PFSK-1 (cell line): ENCODE measurements around the gene CYBA.

Source experiments
- FOXP2 ChIP-seq: optimal IDR thresholded peaks from 2 replicates; pipeline ENCODE3; 2011; ENCODE audit warnings: borderline replicate concordance, control low read depth, inconsistent platforms; ENCODE audit not compliant: insufficient read depth; ENCODE audit errors: extremely low read length, extremely low read depth
- POLR2AphosphoS5 ChIP-seq: IDR thresholded peaks from 2 replicates; pipeline ENCODE4 v1.6.1; 2012; ENCODE audit warnings: low read depth, mild to moderate bottlenecking, control low read depth, low read length, moderate library complexity
- SIN3A ChIP-seq: IDR thresholded peaks from 2 replicates; pipeline ENCODE4 v1.6.1; 2012; ENCODE audit warnings: mild to moderate bottlenecking, low read length, moderate library complexity, borderline replicate concordance; ENCODE audit not compliant: insufficient read depth
- TAF1 ChIP-seq: IDR thresholded peaks from 2 replicates; pipeline ENCODE4 v1.6.1; 2012; ENCODE audit warnings: low read length, control low read depth, borderline replicate concordance; ENCODE audit not compliant: insufficient read depth
- TF ChIP-seq, protein P1 (sequence below), 2 experiments: IDR thresholded peaks; 2 replicates each; pipeline versions ENCODE4 v1.6.1 to v1.8.0; 2011 to 2012; ENCODE audit warnings: low read depth in 2 of 2, low read length in 2 of 2, control low read depth in 1 of 2, inconsistent platforms in 1 of 2, mild to moderate bottlenecking in 1 of 2, moderate library complexity in 1 of 2; ENCODE audit not compliant: insufficient read depth in 1 of 2

The CYBA gene

GRCh38 chr16:88605186-88606147 lies 45.4 kb downstream of the CYBA start:
- TF ChIP-seq SIN3A: no peak

GRCh38 chr16:88602091-88602490 lies 48.8 kb downstream of the CYBA start:
- TF ChIP-seq FOXP2 (no peak), SIN3A (no peak), POLR2AphosphoS5 (no peak), TAF1 (no peak)
- TF ChIP-seq, protein P1, sequence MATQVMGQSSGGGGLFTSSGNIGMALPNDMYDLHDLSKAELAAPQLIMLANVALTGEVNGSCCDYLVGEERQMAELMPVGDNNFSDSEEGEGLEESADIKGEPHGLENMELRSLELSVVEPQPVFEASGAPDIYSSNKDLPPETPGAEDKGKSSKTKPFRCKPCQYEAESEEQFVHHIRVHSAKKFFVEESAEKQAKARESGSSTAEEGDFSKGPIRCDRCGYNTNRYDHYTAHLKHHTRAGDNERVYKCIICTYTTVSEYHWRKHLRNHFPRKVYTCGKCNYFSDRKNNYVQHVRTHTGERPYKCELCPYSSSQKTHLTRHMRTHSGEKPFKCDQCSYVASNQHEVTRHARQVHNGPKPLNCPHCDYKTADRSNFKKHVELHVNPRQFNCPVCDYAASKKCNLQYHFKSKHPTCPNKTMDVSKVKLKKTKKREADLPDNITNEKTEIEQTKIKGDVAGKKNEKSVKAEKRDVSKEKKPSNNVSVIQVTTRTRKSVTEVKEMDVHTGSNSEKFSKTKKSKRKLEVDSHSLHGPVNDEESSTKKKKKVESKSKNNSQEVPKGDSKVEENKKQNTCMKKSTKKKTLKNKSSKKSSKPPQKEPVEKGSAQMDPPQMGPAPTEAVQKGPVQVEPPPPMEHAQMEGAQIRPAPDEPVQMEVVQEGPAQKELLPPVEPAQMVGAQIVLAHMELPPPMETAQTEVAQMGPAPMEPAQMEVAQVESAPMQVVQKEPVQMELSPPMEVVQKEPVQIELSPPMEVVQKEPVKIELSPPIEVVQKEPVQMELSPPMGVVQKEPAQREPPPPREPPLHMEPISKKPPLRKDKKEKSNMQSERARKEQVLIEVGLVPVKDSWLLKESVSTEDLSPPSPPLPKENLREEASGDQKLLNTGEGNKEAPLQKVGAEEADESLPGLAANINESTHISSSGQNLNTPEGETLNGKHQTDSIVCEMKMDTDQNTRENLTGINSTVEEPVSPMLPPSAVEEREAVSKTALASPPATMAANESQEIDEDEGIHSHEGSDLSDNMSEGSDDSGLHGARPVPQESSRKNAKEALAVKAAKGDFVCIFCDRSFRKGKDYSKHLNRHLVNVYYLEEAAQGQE (IDR thresholded peaks at IDR 0.05; ENCODE audit: insufficient read depth in 1 of 2, low read depth in 2 of 2, low read length in 2 of 2): no peak

DNA sequence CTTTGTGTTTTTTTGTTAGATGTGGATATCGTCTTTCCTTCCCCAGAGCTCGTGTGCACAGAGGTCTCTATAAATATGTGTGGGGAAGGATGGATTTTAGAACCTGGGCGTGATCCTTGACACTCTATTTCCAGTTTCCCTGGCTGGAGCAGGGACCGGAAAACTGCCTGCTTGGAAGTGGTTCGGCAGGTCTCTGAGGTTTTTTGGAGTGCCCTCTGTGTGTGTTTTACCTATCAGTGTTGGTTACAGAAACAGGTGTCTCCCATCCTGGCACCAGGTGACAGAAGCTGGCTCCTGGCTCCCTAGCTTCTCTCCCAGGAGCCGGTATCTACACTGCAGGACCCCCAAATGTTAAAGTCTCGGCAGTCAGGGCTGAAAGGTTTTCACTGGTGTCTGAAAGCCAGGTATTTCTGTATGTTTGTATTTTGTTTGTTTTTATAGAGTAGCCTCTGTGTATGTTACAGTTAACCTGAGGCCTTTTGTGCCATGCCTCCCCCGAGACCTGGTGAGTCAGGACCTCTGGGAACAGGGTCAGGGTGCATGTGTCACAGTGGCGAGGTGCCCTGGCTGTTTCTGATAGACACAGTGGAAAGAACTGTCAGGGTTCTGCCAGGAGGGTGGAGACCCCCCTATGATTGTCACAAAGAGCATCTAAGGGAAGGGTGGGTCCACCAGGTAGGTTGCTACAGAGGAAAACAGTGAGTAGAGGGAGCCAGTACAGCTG lies 49.4 kb downstream of the CYBA start:
- TF ChIP-seq FOXP2 (no peak), SIN3A (no peak), POLR2AphosphoS5 (no peak), TAF1 (no peak)
- TF ChIP-seq, protein P1 (IDR thresholded peaks at IDR 0.05; ENCODE audit: insufficient read depth in 1 of 2, low read depth in 2 of 2, low read length in 2 of 2): no peak

DNA sequence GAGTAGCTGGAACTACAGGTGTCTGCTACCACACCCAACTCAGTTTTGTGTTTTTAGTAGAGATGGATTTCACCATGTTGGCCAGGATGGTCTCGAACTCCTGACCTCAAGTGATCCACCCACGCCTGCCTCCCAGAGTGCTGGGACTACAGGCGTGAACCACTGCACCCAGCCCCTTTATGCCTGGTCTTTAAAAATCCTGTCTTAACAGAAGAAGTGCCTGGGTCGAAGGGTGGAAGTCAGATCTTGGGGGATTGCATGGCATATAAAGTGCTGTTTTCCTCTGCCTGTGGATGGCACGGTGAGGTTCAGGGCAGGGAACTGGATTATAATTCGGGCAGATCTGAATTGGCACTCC lies 50.3 kb downstream of the CYBA start:
- TF ChIP-seq POLR2AphosphoS5 (no peak), FOXP2 (no peak), SIN3A (no peak), TAF1 (no peak)
- TF ChIP-seq, protein P1 (IDR thresholded peaks at IDR 0.05; ENCODE audit: insufficient read depth in 1 of 2, low read depth in 2 of 2, low read length in 2 of 2): no peak

GRCh38 chr16:88599825-88600538 lies 50.9 kb downstream of the CYBA start:
- TF ChIP-seq, protein P1 (IDR thresholded peaks at IDR 0.05; ENCODE audit: insufficient read depth in 1 of 2, low read depth in 2 of 2, low read length in 2 of 2): no peak
- no peak for TF ChIP-seq SIN3A
- no peak for TF ChIP-seq POLR2AphosphoS5
- no peak for TF ChIP-seq FOXP2
- TF ChIP-seq TAF1: no peak
